ENCODE results near the gene TNRC6C. TPM values are rescaled to one million over a fixed set of nuclear protein-coding genes. Genes with fewer than 3 reads are reported as not detected.

Gene TNRC6C
- 24.7 TPM for total RNA-seq
- long read RNA-seq, partial matches to known transcripts = 9 of 17 reads
- long read RNA-seq, other reads (novel, unspliced or antisense) = 7 of 17 reads

GRCh38 chr17:77957857-77958715 lies at the start of gene TNRC6C:
Gene TNRC6C (plus strand): TSS chr17:77958703. CDS start chr17:78004207, 45,504 bp downstream.
- peak; percentile 100 for DNase-seq (ENCODE audit: low spot score)

GRCh38 chr17:77909236-77909635 lies 49.3 kb upstream of the TNRC6C start:
- peak; percentile 87 for DNase-seq (ENCODE audit: low spot score)

GRCh38 chr17:77909816-77910215 lies 48.7 kb upstream of the TNRC6C start:
- no peak for DNase-seq (ENCODE audit: low spot score)

- no peak for DNase-seq (ENCODE audit: low spot score)
Observed at GRCh38 chr17:77914385-77915254, 43.9 kb upstream of the TNRC6C start.

- no peak for DNase-seq (ENCODE audit: low spot score)
Observed at GRCh38 chr17:77915594-77916021, 42.9 kb upstream of the TNRC6C start.

GRCh38 chr17:77916264-77916663 lies 42.2 kb upstream of the TNRC6C start:
- DNase-seq (ENCODE audit: low spot score) = no peak

- no peak for DNase-seq (ENCODE audit: low spot score)
Observed at GRCh38 chr17:77916703-77917481, 41.6 kb upstream of the TNRC6C start.

- DNase-seq (ENCODE audit: low spot score) = no peak
Observed at GRCh38 chr17:77919276-77919675, 39.2 kb upstream of the TNRC6C start.

- no peak for DNase-seq (ENCODE audit: low spot score)
Observed at GRCh38 chr17:77923135-77923534, 35.4 kb upstream of the TNRC6C start.

GRCh38 chr17:77923776-77924513 lies 34.6 kb upstream of the TNRC6C start:
- no peak for DNase-seq (ENCODE audit: low spot score)

GRCh38 chr17:77924757-77925336 lies 33.7 kb upstream of the TNRC6C start:
- DNase-seq (ENCODE audit: low spot score) = no peak

- no peak for DNase-seq (ENCODE audit: low spot score)
Observed at GRCh38 chr17:77925831-77926543, 32.5 kb upstream of the TNRC6C start.

- DNase-seq (ENCODE audit: low spot score) = no peak
Observed at GRCh38 chr17:77926981-77927380, 31.5 kb upstream of the TNRC6C start.

- no peak for DNase-seq (ENCODE audit: low spot score)
Observed at GRCh38 chr17:77927777-77928518, 30.6 kb upstream of the TNRC6C start.

- no peak for DNase-seq (ENCODE audit: low spot score)
Observed at GRCh38 chr17:77928519-77929179, 29.9 kb upstream of the TNRC6C start.

GRCh38 chr17:77929180-77929564 lies 29.3 kb upstream of the TNRC6C start:
- DNase-seq (ENCODE audit: low spot score) = no peak

- DNase-seq (ENCODE audit: low spot score) = no peak
Observed at GRCh38 chr17:77929871-77930436, 28.5 kb upstream of the TNRC6C start.

All from mesenteric fat pad (tissue), 1 donor.